NCI-H2196 treated with DMSO at 0.1 percent for 48 hours (cell line): ENCODE measurements around the gene TFPI2.

Experiments
- DNase-seq: peaks from one replicate; lab custom pipeline; 2025; ENCODE audit not compliant: unreplicated experiment; lab: John Stamatoyannopoulos, UW

TFPI2 gene

DNA sequence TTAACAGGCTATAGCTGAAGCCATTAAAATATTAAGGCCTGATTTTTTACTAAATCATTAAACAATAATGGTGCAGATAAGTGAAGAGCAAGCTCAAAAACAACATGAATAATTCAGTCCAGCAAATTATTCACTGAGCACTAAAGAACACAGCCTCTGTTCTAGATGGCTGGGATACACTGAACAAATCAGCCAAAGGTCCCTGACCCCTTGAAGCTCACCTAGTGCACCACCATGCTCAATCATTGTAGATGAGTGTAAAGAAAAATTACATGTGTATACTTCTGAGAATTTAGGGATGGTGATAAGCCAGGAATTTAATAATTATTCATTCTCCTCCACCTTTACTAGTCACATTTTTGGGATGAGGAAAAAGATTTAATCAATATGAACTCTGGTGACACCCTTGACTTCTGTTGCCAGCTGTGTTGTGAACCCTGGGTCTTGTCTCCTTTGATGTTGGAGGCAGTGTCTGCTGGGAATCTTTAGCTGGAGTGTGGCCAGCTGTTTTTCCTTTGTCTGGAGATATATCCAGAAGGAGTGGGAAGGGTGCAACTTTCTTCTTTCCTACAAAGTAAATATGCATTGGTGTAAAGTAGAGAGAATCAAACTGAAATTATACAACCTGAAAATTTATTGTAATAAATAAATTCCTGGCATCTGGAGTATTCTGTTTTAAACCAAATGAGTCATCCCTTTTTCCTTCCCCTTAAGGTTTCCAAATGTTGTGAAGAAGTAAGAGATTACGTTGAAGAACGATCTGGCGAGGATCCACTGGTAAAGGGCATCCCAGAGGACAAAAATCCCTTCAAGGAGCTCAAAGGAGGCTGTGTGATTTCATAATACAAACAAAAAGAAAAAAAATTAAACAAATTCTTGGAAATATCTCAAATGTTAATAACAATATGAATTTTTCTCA lies 19.8 kb upstream of the TFPI2 start:
- DNase-seq = no peak

- DNase-seq = no peak
These were observed 15.7 kb upstream of the TFPI2 start, which contains the start of gene GNGT1 for GRCh38 chr7:93906267-93906666. GNGT1 (plus strand) TSS chr7:93906567; CDS start chr7:93906747, 180 bp downstream.

- no peak for DNase-seq
These were observed 12.3 kb upstream of the TFPI2 start for GRCh38 chr7:93902777-93903423.

DNA sequence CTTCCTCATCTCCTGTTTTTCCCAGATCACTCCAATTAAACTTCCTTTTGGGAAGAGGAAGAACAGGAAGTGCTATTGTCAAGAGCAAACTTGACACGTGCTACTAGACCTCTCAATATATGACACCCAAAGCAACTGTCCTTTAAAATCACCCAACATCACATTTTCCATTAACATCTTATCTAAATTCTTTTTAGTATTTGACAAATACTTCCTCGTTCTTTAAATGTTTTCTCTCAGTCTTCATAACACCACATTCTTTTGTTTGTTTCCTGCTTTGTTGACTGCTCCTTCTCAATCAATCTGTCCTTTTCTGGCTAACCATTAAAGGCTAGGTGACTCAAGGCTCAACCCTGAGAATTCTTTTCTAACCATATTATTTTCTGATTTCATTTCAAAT lies 7.1 kb upstream of the TFPI2 start:
- no peak for DNase-seq

GRCh38 chr7:93895859-93896600 lies 5.5 kb upstream of the TFPI2 start:
- DNase-seq = no peak

DNA sequence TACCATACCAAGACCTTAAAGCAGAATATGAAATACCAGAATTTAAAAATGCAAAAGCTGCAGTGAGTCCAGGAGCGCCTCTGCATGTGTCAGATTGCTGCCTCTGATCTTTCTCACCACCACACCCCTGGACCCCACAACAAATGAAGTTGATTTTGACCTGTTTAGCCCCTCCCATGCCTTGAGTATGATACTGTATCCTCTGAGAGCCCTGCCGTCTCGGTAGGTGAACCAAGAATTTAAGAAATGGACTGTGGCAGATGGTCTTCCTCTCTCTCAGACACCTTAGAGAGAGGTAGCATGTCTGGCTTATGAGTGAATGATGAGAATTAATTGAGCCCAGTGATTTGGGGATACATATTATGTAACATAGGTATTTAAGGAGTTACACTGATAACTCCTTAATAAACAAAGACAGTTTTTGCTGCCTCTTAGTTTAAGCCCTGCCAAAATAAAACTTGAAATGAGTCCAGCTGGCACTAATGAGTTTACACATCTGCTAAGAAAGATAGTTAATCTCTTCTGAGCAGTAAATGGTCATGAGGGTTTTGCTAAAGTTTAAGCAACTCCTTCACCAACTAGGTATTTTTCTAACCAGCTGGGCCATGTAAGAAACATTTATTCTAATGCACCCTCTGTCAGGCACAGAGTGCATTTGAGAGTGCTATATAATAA lies 4.5 kb upstream of the TFPI2 start:
- no peak for DNase-seq

DNA sequence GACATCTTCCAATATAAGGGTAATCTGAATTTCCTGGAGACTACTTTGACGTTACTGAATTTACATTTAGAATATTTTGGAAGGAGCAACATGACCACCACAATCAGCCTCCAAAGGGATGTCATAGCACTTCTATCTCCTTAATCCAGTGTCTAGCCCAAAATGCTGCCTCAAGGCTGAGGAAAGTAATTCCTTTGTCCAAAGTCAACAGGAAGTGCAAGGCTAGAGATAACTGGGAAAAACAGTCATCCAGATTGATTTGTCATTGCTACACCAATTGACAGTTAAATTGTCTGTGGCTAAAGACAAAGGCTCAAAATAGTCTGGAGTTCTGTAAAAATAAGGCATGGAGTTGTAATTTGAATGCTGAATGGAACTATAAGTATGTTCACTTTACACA lies 3.9 kb upstream of the TFPI2 start:
- no peak for DNase-seq

DNA sequence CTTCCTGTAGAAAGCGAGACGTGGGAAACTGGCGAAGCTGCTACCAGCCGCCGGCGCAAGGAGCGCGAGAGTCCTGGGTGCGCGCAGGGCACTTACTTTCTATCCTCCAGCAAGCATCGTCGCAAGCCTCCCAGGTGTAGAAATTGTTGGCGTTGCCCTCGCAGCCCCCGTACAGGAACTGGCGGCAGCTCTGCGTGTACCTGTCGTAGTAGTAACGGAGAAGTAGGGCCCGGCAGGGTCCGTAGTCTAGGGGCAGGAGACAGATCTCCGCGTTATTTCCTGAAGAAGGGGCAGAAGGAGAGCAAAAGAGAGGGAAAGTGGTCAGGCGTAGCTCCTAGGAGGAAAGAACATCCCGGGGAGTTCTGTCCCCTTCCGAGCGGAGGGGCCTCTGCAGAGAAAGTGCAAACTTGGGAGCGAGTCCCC lies 501 bp downstream of the TFPI2 start:
- DNase-seq = no peak

DNA sequence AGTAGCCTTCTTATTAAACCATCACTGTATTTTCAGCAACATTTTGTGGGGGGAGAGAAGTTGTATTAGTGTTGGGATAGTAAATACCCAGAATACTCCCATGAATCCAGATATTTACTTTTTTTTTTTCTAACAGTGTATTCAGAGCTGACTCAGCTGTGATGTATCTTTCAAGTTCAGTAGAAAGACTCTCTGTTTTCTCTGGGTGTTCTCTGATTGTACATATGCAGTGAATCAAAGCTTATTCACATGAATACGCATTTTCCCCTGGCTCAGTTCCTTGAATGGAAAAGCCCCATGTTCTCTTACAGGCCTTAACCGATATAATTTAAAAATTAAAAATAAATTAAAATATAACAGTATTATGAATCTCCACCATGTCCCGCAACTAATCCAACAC lies 1.3 kb downstream of the TFPI2 start:
- DNase-seq = no peak

DNA sequence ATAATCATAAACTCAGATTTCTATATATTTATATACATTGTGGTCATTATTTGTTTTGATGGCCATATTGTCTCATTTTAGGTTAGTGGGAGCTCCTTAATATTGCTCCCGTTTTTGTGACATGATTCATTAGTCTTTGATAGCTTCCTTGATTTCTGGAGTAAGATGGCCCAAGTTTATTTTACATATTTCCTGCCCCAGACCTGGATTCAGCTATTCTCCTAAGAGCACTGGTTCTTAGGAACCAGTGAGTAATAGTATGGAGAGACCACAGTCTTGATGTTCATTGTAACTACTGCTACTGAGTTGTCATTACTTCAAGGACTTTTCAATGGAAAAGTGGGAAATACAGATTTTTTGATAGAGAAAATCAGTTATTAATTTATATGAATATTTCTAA lies 6.0 kb downstream of the TFPI2 start:
- no peak for DNase-seq

DNA sequence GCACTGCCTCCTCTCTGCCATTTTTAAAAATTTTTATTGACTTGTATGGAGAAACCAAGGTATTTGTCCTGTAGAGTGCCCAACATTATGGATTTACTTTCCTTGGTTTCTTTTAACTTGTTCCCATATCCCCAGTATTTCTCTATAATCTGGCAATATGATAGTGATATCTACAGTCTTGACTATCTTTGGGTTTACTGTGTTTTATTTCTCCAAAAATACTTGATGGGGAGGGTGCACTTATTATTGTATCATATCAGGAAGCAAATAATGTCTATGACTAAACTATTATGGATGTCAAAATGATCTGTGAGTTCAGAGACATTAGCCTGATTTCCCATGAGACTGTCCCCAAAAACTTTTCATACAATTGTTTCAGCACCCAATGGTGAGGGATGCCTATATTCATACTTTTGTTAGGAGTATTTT lies 6.6 kb downstream of the TFPI2 start:
- no peak for DNase-seq

DNA sequence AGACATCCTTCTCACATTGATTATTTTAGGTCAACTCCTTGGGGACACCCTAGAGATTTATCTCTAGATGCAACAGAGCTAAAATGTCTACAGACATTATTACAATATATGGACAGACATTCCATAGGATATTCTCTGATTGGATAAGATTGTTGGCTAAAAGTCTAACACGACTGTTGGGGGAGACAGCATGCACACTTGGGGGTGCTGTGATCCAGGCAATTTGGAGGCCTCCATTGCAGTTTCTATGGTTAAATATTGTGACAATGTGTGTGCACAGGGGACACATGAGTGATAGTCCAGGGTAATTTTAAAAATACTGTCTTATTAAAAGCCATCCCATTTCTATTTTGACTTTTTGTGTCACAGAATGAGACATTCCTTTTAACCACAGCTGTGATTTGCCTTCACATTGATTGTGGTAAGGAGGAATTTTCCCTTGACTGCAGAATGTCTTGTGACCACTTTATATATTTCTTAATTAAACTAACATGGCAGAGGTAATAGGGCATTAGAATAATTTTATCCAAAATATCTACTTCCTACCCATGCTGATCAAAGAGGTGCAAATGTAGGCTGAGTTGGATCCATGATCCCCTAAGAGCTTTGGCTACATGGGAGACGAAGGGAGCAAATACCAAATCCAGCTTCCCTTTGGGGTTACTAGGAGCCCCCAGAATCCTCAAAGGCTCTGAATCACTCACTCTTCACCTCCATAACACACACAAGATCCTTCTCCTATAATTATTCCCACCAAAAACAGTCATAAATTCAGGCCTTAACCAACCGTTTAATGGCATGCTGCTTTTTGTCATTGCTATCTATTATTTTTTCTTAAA lies 7.3 kb downstream of the TFPI2 start:
- no peak for DNase-seq

DNA sequence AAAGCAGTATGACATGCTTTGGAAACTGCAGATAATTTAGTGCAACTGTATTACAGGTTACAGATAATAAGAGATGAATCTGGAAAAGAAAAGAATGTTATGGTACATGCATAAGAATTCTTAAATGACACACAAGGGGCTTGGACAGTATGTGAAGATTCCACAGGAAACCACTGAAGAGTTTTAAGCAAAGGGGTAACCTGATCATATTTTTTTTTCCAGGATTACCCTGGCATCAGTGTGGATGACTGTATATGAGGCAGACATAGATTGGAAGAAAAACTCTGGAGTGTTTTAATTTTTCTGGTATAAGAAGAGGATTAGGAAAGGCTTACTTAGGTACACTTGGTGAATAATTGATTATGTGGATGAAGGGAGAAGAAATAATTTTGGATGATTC lies 8.1 kb downstream of the TFPI2 start:
- DNase-seq = no peak

DNA sequence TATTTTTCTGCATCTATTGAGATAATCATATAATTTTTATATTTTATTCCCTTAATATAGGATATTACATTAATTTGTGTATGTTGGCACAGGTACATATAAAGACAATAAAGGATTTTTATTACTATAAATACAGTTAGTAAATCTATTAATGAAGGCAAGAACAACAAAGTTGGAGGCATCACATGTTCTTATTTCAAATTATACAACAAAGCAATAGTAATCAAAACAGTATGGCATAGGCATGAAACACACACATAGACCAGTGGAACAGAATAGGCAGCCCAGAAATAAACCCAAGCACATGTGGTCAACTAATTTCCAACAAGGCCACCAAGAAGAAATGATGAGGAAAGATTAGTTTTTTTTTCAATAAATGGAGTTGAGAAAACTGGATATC lies 11.2 kb downstream of the TFPI2 start:
- DNase-seq = no peak

GRCh38 chr7:93877742-93878141 lies 12.8 kb downstream of the TFPI2 start:
- DNase-seq = no peak

- DNase-seq = no peak
These were observed 16.5 kb downstream of the TFPI2 start for GRCh38 chr7:93873998-93874574.

DNA sequence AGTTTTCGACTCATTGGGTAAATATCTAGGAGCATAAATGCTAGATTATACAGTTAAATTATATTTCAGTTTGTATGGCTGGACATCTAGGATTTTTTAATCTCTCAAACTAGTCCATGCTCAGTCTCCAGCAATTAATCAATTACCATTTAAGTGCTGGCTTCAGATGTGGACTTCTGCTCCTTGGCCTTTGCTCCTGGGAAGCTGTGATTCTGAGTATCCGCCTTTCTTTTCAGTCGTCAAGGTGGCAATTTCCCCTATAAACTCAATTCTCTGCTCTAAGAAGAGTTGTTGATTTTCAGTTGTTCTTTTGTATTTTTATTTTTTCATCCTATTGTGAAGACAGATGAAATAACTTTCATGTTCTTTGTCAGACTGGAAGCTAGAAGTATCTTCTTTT lies 23.7 kb downstream of the TFPI2 start:
- DNase-seq = no peak

DNA sequence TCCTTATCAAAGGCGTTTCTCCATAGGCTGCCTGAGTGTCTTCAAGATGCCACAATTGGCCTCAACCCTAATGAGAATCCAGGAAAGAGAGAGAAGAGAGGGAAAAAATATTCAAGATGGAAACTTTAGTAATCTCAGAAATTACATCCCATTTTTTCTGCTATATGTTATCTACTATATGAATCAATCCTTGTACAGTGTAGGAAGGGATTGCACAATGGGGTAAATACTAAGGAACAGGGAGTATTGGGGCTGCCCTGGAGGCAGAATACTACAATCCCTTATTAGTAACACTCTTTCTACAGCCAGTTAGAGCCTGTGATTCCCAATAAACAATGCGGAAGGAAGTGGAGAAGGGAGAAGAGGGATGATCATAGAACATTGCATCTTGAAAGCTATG lies 27.9 kb downstream of the TFPI2 start:
- no peak for DNase-seq

GRCh38 chr7:93861325-93861949 lies 29.1 kb downstream of the TFPI2 start:
- DNase-seq = no peak
